SH-SY5Y (cell line): ENCODE measurements around the gene ATP13A1.

Experiments
- GATA2 ChIP-seq: IDR thresholded peaks from 2 replicates; pipeline ENCODE4 v1.6.1; 2011; ENCODE audit warnings: mild to moderate bottlenecking, low read depth, low read length
- GATA3 ChIP-seq: IDR thresholded peaks from 2 replicates; pipeline ENCODE4 v1.6.1; 2011; ENCODE audit warnings: low read depth, mild to moderate bottlenecking, low read length, moderate library complexity

GRCh38 chr19:19679176-19680073, 15.9 kb upstream of the ATP13A1 start:
- TF ChIP-seq GATA2 (no peak), GATA3 (no peak)
